Thyroid gland (tissue), 4 donors: ENCODE data around the gene ITIH1. TPM values are rescaled to one million over a fixed set of nuclear protein-coding genes. Genes with fewer than 3 reads are reported as not detected.

Source experiments
- DNase-seq, 2 donors: peaks; one replicate each; pipeline ENCODE4 v3.0.0-alpha.2; 2019
- H3K27ac ChIP-seq, 3 donors: fragments of 200-600 bp; sonication (generic); 1 replicate in 2 of 3; 2 replicates in 1 of 3; pipeline ENCODE4 v1.5.1; 2016 to 2019; ENCODE audit warnings: mild to moderate bottlenecking in 1 of 3, moderate library complexity in 1 of 3
- H3K27me3 ChIP-seq: fragments of 200-600 bp; sonication (generic); one replicate; pipeline ENCODE4 v1.5.1; 2019
- H3K36me3 ChIP-seq, 2 donors: fragments of 200-600 bp; sonication (generic); one replicate each; pipeline ENCODE4 v1.5.1; 2016 to 2019
- H3K4me1 ChIP-seq, 2 donors: fragments of 200-600 bp; sonication (generic); one replicate each; pipeline ENCODE4 v1.5.1; 2017 to 2019
- H3K4me3 ChIP-seq, 3 donors: fragments of 200-600 bp; sonication (generic); replicated peaks in 1 of 3; 1 replicate in 2 of 3; 2 replicates in 1 of 3; pipeline ENCODE4 v1.5.1; 2016; ENCODE audit warnings: mild to moderate bottlenecking in 1 of 3
- H3K9me3 ChIP-seq: fragments of 200-600 bp; sonication (generic); one replicate; pipeline ENCODE4 v1.5.1; 2017
- CTCF ChIP-seq, 6 experiments: fragments of 200-600 bp in 3 of 6; fragments of 450-650 bp in 3 of 6; sonication (generic) in 3 of 6; IDR thresholded peaks; one replicate each; pipeline ENCODE4 v1.5.1; 2016 to 2019; ENCODE audit warnings: antibody characterized with exemption in 6 of 6, mild to moderate bottlenecking in 2 of 6, inconsistent platforms in 1 of 6, moderate library complexity in 1 of 6
- POLR2A ChIP-seq, 2 donors: fragments of 450-650 bp; IDR thresholded peaks; one replicate each; pipeline ENCODE4 v1.6.1; 2017; ENCODE audit warnings: antibody characterized with exemption in 2 of 2, mild to moderate bottlenecking in 2 of 2, moderate library complexity in 1 of 2
- WGBS, 2 donors: methylation state at CpG; one replicate each; pipeline ENCODE4 v1.1.5; 2017; 5-methylcytosine and 5-hydroxymethylcytosine counted together
- intact Hi-C: fragments of 100-400 bp; cut with DNase I; formaldehyde crosslinking; loops from one replicate; pipeline ENCODE4 v1.15.1; 2023
- total RNA-seq, 4 donors: library from RNA; depleted of rRNA; stranded (reverse); fragments of >200 nt; gene quantifications; one replicate each; pipeline ENCODE4 v1.2.3, GENCODE V29; 2016

ITIH1 gene
- total RNA-seq, 4 donors from 2014 or later, result not detected

GRCh38 chr3:52836986-52837385, 59.6 kb downstream of the ITIH1 start:
- TF ChIP-seq POLR2A (IDR thresholded peaks at IDR 0.05) (no peak), CTCF (IDR thresholded peaks at IDR 0.05) (no peak)
- DNase-seq, result no peak
- Histone ChIP-seq H3K36me3 (peaks cover 8 to 18% of the 10 kb centered on the region in 2 donors), H3K27ac (no peak overlapping the region), H3K9me3 (no peaks in the 10 kb centered on the region), H3K4me1 (no peaks in the 10 kb centered on the region), H3K4me3 (no peak overlapping the region), H3K27me3 (no peaks in the 10 kb centered on the region)
- intact Hi-C loops, result no loop called here
- 91 to 92% methylated on average over 3 to 4 of the region's 4 CpGs for WGBS, 2 donors

GRCh38 chr3:52838561-52839267, 61.3 kb downstream of the ITIH1 start:
- no peak for DNase-seq
- Histone ChIP-seq H3K4me3 (no peak overlapping the region), H3K27me3 (no peaks in the 10 kb centered on the region), H3K36me3 (peaks cover 8 to 25% of the 10 kb centered on the region in 2 donors), H3K4me1 (peaks cover 0 to 3% of the 10 kb centered on the region in 2 donors), H3K9me3 (no peaks in the 10 kb centered on the region), H3K27ac (no peak overlapping the region)
- TF ChIP-seq CTCF (IDR thresholded peaks at IDR 0.05) (no peak), POLR2A (IDR thresholded peaks at IDR 0.05) (no peak)
- WGBS, 2 donors, result 87 to 96% methylated on average over 7 to 8 of the region's 8 CpGs
- intact Hi-C loops, result no loop called here

GRCh38 chr3:52839268-52839575, 61.8 kb downstream of the ITIH1 start:
- Histone ChIP-seq H3K36me3 (peaks cover 8 to 25% of the 10 kb centered on the region in 2 donors), H3K9me3 (no peaks in the 10 kb centered on the region), H3K27ac (no peak overlapping the region), H3K27me3 (no peaks in the 10 kb centered on the region), H3K4me1 (peaks cover 0 to 5% of the 10 kb centered on the region in 2 donors), H3K4me3 (no peak overlapping the region)
- WGBS, 2 donors, result 53 to 80% methylated on average over 1 to 2 of the region's 2 CpGs
- intact Hi-C loops, result no loop called here
- TF ChIP-seq POLR2A (IDR thresholded peaks at IDR 0.05) (no peak), CTCF (IDR thresholded peaks at IDR 0.05) (no peak)
- DNase-seq, result no peak

- no peak for TF ChIP-seq CTCF (IDR thresholded peaks at IDR 0.05)
- no peak for TF ChIP-seq POLR2A (IDR thresholded peaks at IDR 0.05)
- no peaks in the 10 kb centered on the region for H3K9me3 ChIP-seq
- no peak overlapping the region for H3K27ac ChIP-seq
- WGBS, 2 donors, result 89 to 92% methylated on average over 23 of the region's 23 CpGs
- H3K36me3 ChIP-seq, result peaks cover 8 to 25% of the 10 kb centered on the region in 2 donors
- DNase-seq, result no peak
- peaks cover 3 to 13% of the 10 kb centered on the region in 2 donors for H3K4me1 ChIP-seq
- intact Hi-C loops, result no loop called here
- no peak overlapping the region for H3K4me3 ChIP-seq
- H3K27me3 ChIP-seq, result no peaks in the 10 kb centered on the region
Measured at GRCh38 chr3:52839892-52840545, 62.6 kb downstream of the ITIH1 start.
